Measurements from ENCODE around the gene FCRL1. TPM values are rescaled to one million over a fixed set of nuclear protein-coding genes. Genes with fewer than 3 reads are reported as not detected.

FCRL1 gene
- polyA plus RNA-seq, 1 donor from 2014 or later = 141 TPM

GRCh38 chr1:157775101-157775870, 44.6 kb downstream of the FCRL1 start:
- Mint-ChIP-seq H3K27me3 (no peaks in the 10 kb centered on the region), H3K4me1 (peaks cover 50 to 78% (median 63%) of the 10 kb centered on the region in 3 donors), H3K27ac (peak overlapping the region in 1 of 3 donors; percentile 84), H3K4me3 (peak overlapping the region; percentile 78 to 95 (median 94)), H3K36me3 (no peaks in the 10 kb centered on the region), H3K9me3 (no peaks in the 10 kb centered on the region)

- Mint-ChIP-seq H3K36me3 (peaks cover 2% of the 10 kb centered on the region), H3K27me3 (no peaks in the 10 kb centered on the region), H3K27ac (peak overlapping the region in 2 of 3 donors; percentile 4 to 29), H3K4me1 (peaks cover 41 to 70% (median 60%) of the 10 kb centered on the region in 3 donors), H3K4me3 (peak overlapping the region; percentile 57 to 90 (median 74)), H3K9me3 (no peaks in the 10 kb centered on the region)
These were observed 45.5 kb downstream of the FCRL1 start for GRCh38 chr1:157774412-157774811.

GRCh38 chr1:157773493-157774350, 46.2 kb downstream of the FCRL1 start:
- no peaks in the 10 kb centered on the region for H3K27me3 Mint-ChIP-seq
- H3K4me3 Mint-ChIP-seq = peak overlapping the region; percentile 57 to 90 (median 74)
- peaks cover 2% of the 10 kb centered on the region for H3K36me3 Mint-ChIP-seq
- peak overlapping the region; percentile 4 to 29 (median 19) for H3K27ac Mint-ChIP-seq
- peaks cover 37 to 65% (median 56%) of the 10 kb centered on the region in 3 donors for H3K4me1 Mint-ChIP-seq
- H3K9me3 Mint-ChIP-seq = no peaks in the 10 kb centered on the region

- peak overlapping the region in 2 of 3 donors; percentile 81 to 94 for H3K27ac Mint-ChIP-seq
- H3K9me3 Mint-ChIP-seq = no peaks in the 10 kb centered on the region
- H3K4me1 Mint-ChIP-seq = peaks cover 29 to 54% (median 41%) of the 10 kb centered on the region in 3 donors
- H3K27me3 Mint-ChIP-seq = no peaks in the 10 kb centered on the region
- H3K4me3 Mint-ChIP-seq = peak overlapping the region in 3 of 4 donors; percentile 7 to 89 (median 83)
- H3K36me3 Mint-ChIP-seq = peaks cover 2% of the 10 kb centered on the region
These were observed 48.1 kb downstream of the FCRL1 start for GRCh38 chr1:157771661-157772425.

- Mint-ChIP-seq H3K4me1 (peaks cover 34 to 46% (median 42%) of the 10 kb centered on the region in 3 donors), H3K27me3 (no peaks in the 10 kb centered on the region), H3K4me3 (no peak overlapping the region), H3K9me3 (no peaks in the 10 kb centered on the region), H3K27ac (no peak overlapping the region), H3K36me3 (peaks cover 5% of the 10 kb centered on the region)
These were observed 49.4 kb downstream of the FCRL1 start for GRCh38 chr1:157770442-157771043.

GRCh38 chr1:157766792-157767191, 53.1 kb downstream of the FCRL1 start:
- H3K27me3 Mint-ChIP-seq = no peaks in the 10 kb centered on the region
- H3K36me3 Mint-ChIP-seq = peaks cover 15% of the 10 kb centered on the region
- peaks cover 38% of the 10 kb centered on the region in 3 donors for H3K4me1 Mint-ChIP-seq
- no peak overlapping the region for H3K4me3 Mint-ChIP-seq
- H3K27ac Mint-ChIP-seq = peak overlapping the region in 2 of 3 donors; percentile 6 to 42
- H3K9me3 Mint-ChIP-seq = no peaks in the 10 kb centered on the region

- Mint-ChIP-seq H3K27me3 (no peaks in the 10 kb centered on the region), H3K9me3 (peaks cover 6 to 17% (median 9%) of the 10 kb centered on the region in 3 donors), H3K27ac (peak overlapping the region in 1 of 3 donors; percentile 12), H3K36me3 (peaks cover 34% of the 10 kb centered on the region), H3K4me3 (peak overlapping the region in 2 of 4 donors; percentile 65 to 87), H3K4me1 (peaks cover 16 to 34% (median 20%) of the 10 kb centered on the region in 3 donors)
These were observed 61.9 kb downstream of the FCRL1 start for GRCh38 chr1:157758018-157758417.

- Mint-ChIP-seq H3K36me3 (peaks cover 19% of the 10 kb centered on the region), H3K27me3 (no peaks in the 10 kb centered on the region), H3K9me3 (peaks cover 0 to 6% (median 2%) of the 10 kb centered on the region in 3 donors)
These were observed 66.3 kb downstream of the FCRL1 start for GRCh38 chr1:157753611-157754010.

GRCh38 chr1:157751283-157751682, 68.6 kb downstream of the FCRL1 start:
- H3K27ac Mint-ChIP-seq = no peak overlapping the region
- H3K36me3 Mint-ChIP-seq = peaks cover 12% of the 10 kb centered on the region

More at GRCh38 chr1:157753611-157754010, 66.3 kb downstream of the FCRL1 start:
- Mint-ChIP-seq H3K27ac (no peak overlapping the region), H3K4me3 (no peak overlapping the region), H3K4me1 (peaks cover 13 to 27% (median 17%) of the 10 kb centered on the region in 3 donors)

GRCh38 chr1:157748262-157748817, 71.6 kb downstream of the FCRL1 start:
- Mint-ChIP-seq H3K27ac (peak overlapping the region in 2 of 3 donors; percentile 21 to 42), H3K27me3 (no peaks in the 10 kb centered on the region), H3K36me3 (peaks cover 14% of the 10 kb centered on the region), H3K9me3 (no peaks in the 10 kb centered on the region), H3K4me3 (no peak overlapping the region), H3K4me1 (peaks cover 16 to 25% (median 22%) of the 10 kb centered on the region in 3 donors)

More at GRCh38 chr1:157751283-157751682, 68.6 kb downstream of the FCRL1 start:
- Mint-ChIP-seq H3K9me3 (no peaks in the 10 kb centered on the region), H3K4me1 (peaks cover 16 to 25% (median 21%) of the 10 kb centered on the region in 3 donors), H3K4me3 (no peak overlapping the region), H3K27me3 (no peaks in the 10 kb centered on the region)

Other genes with a start within 250 kb of the FCRL1 start
- gene FCRL4, start 222.0 kb downstream of the FCRL1 start, polyA plus RNA-seq = 0.06 TPM
- gene FCRL3, start 119.4 kb downstream of the FCRL1 start, polyA plus RNA-seq = 84.5 TPM
- 52.3 TPM for gene FCRL2, start 43.0 kb downstream of the FCRL1 start, polyA plus RNA-seq
- gene CD5L, start 21.7 kb upstream of the FCRL1 start, polyA plus RNA-seq = not detected
- not detected for gene KIRREL1, start 173.5 kb upstream of the FCRL1 start, polyA plus RNA-seq